ENCODE results near the gene PABPC1L.

PABPC1L gene

GRCh38 chr20:44888226-44889103 is 21.4 kb upstream of the PABPC1L start:
- peak overlapping the region; percentile 78 for H3K27ac Mint-ChIP-seq
- H3K36me3 Mint-ChIP-seq = peaks cover 8% of the 10 kb centered on the region
- H3K9me3 Mint-ChIP-seq = no peaks in the 10 kb centered on the region
- no peaks in the 10 kb centered on the region for H3K27me3 Mint-ChIP-seq
- peaks cover 78% of the 10 kb centered on the region for H3K4me1 Mint-ChIP-seq
- peak overlapping the region; percentile 97 for H3K4me3 Mint-ChIP-seq

GRCh38 chr20:44891826-44892225 is 18.0 kb upstream of the PABPC1L start:
- Mint-ChIP-seq H3K27ac (peak overlapping the region; percentile 87), H3K4me1 (peaks cover 94% of the 10 kb centered on the region), H3K36me3 (peaks cover 4% of the 10 kb centered on the region), H3K9me3 (no peaks in the 10 kb centered on the region), H3K4me3 (peak overlapping the region; percentile 69), H3K27me3 (no peaks in the 10 kb centered on the region)

- Mint-ChIP-seq H3K9me3 (no peaks in the 10 kb centered on the region), H3K36me3 (peaks cover 4% of the 10 kb centered on the region), H3K4me1 (peaks cover 90% of the 10 kb centered on the region), H3K27me3 (no peaks in the 10 kb centered on the region), H3K4me3 (peak overlapping the region; percentile 34), H3K27ac (peak overlapping the region; percentile 24)
Measured at GRCh38 chr20:44894959-44895358, 14.9 kb upstream of the PABPC1L start.

GRCh38 chr20:44896583-44896982 is 13.3 kb upstream of the PABPC1L start:
- Mint-ChIP-seq H3K4me1 (peaks cover 91% of the 10 kb centered on the region), H3K4me3 (peak overlapping the region; percentile 54), H3K9me3 (no peaks in the 10 kb centered on the region), H3K27ac (peak overlapping the region; percentile 51), H3K36me3 (peaks cover 10% of the 10 kb centered on the region), H3K27me3 (no peaks in the 10 kb centered on the region)

GRCh38 chr20:44897133-44897532 is 12.7 kb upstream of the PABPC1L start:
- H3K27me3 Mint-ChIP-seq = no peaks in the 10 kb centered on the region
- H3K9me3 Mint-ChIP-seq = no peaks in the 10 kb centered on the region
- no peak overlapping the region for H3K4me3 Mint-ChIP-seq
- peak overlapping the region; percentile 70 for H3K27ac Mint-ChIP-seq
- peaks cover 10% of the 10 kb centered on the region for H3K36me3 Mint-ChIP-seq
- H3K4me1 Mint-ChIP-seq = peaks cover 91% of the 10 kb centered on the region

GRCh38 chr20:44900231-44900854 is 9.5 kb upstream of the PABPC1L start:
- peak overlapping the region; percentile 84 for H3K27ac Mint-ChIP-seq
- H3K4me3 Mint-ChIP-seq = peak overlapping the region; percentile 26
- H3K27me3 Mint-ChIP-seq = no peaks in the 10 kb centered on the region
- peaks cover 13% of the 10 kb centered on the region for H3K36me3 Mint-ChIP-seq
- peaks cover 67% of the 10 kb centered on the region for H3K4me1 Mint-ChIP-seq
- no peaks in the 10 kb centered on the region for H3K9me3 Mint-ChIP-seq

GRCh38 chr20:44901974-44902373 is 7.9 kb upstream of the PABPC1L start:
- peak overlapping the region; percentile 10 for H3K27ac Mint-ChIP-seq
- no peaks in the 10 kb centered on the region for H3K9me3 Mint-ChIP-seq
- no peaks in the 10 kb centered on the region for H3K27me3 Mint-ChIP-seq
- peaks cover 51% of the 10 kb centered on the region for H3K4me1 Mint-ChIP-seq
- peaks cover 12% of the 10 kb centered on the region for H3K36me3 Mint-ChIP-seq
- no peak overlapping the region for H3K4me3 Mint-ChIP-seq

- no peaks in the 10 kb centered on the region for H3K27me3 Mint-ChIP-seq
- H3K4me3 Mint-ChIP-seq = no peak overlapping the region
- H3K27ac Mint-ChIP-seq = no peak overlapping the region
- H3K9me3 Mint-ChIP-seq = no peaks in the 10 kb centered on the region
- H3K4me1 Mint-ChIP-seq = peaks cover 34% of the 10 kb centered on the region
- H3K36me3 Mint-ChIP-seq = peaks cover 14% of the 10 kb centered on the region
Measured at GRCh38 chr20:44904377-44904776, 5.5 kb upstream of the PABPC1L start.

- Mint-ChIP-seq H3K27ac (peak overlapping the region; percentile 27), H3K4me1 (peaks cover 23% of the 10 kb centered on the region), H3K36me3 (peaks cover 6% of the 10 kb centered on the region), H3K4me3 (peak overlapping the region; percentile 79), H3K27me3 (no peaks in the 10 kb centered on the region), H3K9me3 (no peaks in the 10 kb centered on the region)
Measured at GRCh38 chr20:44908987-44909871, 631 bp upstream of the PABPC1L start.

- H3K4me3 Mint-ChIP-seq = peak overlapping the region; percentile 86
- H3K27ac Mint-ChIP-seq = no peak overlapping the region
- H3K36me3 Mint-ChIP-seq = peaks cover 6% of the 10 kb centered on the region
- no peaks in the 10 kb centered on the region for H3K27me3 Mint-ChIP-seq
- H3K4me1 Mint-ChIP-seq = peaks cover 32% of the 10 kb centered on the region
- no peaks in the 10 kb centered on the region for H3K9me3 Mint-ChIP-seq
Measured at GRCh38 chr20:44910690-44911262, 916 bp downstream of the PABPC1L start.

- no peaks in the 10 kb centered on the region for H3K27me3 Mint-ChIP-seq
- peaks cover 4% of the 10 kb centered on the region for H3K36me3 Mint-ChIP-seq
- no peaks in the 10 kb centered on the region for H3K9me3 Mint-ChIP-seq
- peaks cover 32% of the 10 kb centered on the region for H3K4me1 Mint-ChIP-seq
- no peak overlapping the region for H3K27ac Mint-ChIP-seq
- H3K4me3 Mint-ChIP-seq = peak overlapping the region; percentile 58
Measured at GRCh38 chr20:44911264-44911921, 1.5 kb downstream of the PABPC1L start.

- H3K27me3 Mint-ChIP-seq = no peaks in the 10 kb centered on the region
- no peak overlapping the region for H3K27ac Mint-ChIP-seq
- no peak overlapping the region for H3K4me3 Mint-ChIP-seq
- peaks cover 32% of the 10 kb centered on the region for H3K4me1 Mint-ChIP-seq
- peaks cover 6% of the 10 kb centered on the region for H3K36me3 Mint-ChIP-seq
- no peaks in the 10 kb centered on the region for H3K9me3 Mint-ChIP-seq
Measured at GRCh38 chr20:44912189-44912588, 2.3 kb downstream of the PABPC1L start.

- H3K4me1 Mint-ChIP-seq = peaks cover 25% of the 10 kb centered on the region
- H3K27me3 Mint-ChIP-seq = no peaks in the 10 kb centered on the region
- peaks cover 6% of the 10 kb centered on the region for H3K36me3 Mint-ChIP-seq
- H3K4me3 Mint-ChIP-seq = no peak overlapping the region
- H3K27ac Mint-ChIP-seq = no peak overlapping the region
- no peaks in the 10 kb centered on the region for H3K9me3 Mint-ChIP-seq
Measured at GRCh38 chr20:44914924-44915323, 5.1 kb downstream of the PABPC1L start.

GRCh38 chr20:44916586-44916985 is 6.7 kb downstream of the PABPC1L start:
- Mint-ChIP-seq H3K9me3 (no peaks in the 10 kb centered on the region), H3K27me3 (no peaks in the 10 kb centered on the region), H3K27ac (no peak overlapping the region), H3K36me3 (peaks cover 6% of the 10 kb centered on the region), H3K4me3 (no peak overlapping the region), H3K4me1 (peaks cover 19% of the 10 kb centered on the region)

- Mint-ChIP-seq H3K27ac (no peak overlapping the region), H3K9me3 (no peaks in the 10 kb centered on the region), H3K27me3 (no peaks in the 10 kb centered on the region), H3K36me3 (peaks cover 6% of the 10 kb centered on the region), H3K4me3 (no peak overlapping the region), H3K4me1 (peaks cover 18% of the 10 kb centered on the region)
Measured at GRCh38 chr20:44917399-44917798, 7.5 kb downstream of the PABPC1L start.

Data from activated naive CD4-positive, alpha-beta T cell treated with anti-CD3 and anti-CD28 coated beads, Interleukin-2, amount 50 U/mL, for 24 hours (primary cell).